ENCODE measurements around the gene IKZF2. TPM values are rescaled to one million over a fixed set of nuclear protein-coding genes. Genes with fewer than 3 reads are reported as not detected.

IKZF2 gene
- total and polyA plus RNA-seq, 10 of the 15 experiments (the other 5 are each of a cell fraction or from before 2014, with no cell fraction given), result 15.2 to 266 (median 87.2) TPM

DNA sequence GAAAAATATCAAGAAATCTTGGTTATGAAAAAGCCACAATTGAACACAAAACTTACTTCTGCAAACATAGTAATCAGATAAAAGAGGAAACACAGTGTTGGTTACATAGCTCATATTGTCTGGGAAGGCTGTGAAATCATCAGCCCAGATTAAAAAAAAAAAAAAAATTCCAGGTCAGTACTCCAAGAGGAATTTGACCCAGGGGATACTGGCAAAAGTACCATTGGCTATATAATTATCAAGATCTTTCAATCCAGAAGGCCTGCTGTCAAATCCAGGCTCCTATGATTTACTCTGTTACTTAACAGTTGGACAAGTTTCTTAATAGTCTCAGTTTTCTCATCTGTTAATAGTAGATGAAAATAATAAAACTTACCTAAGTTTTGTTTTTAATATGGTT is 12.9 kb upstream of the IKZF2 start:
- no peak for ATAC-seq
- Histone ChIP-seq H3K27me3 (replicated peaks in 1 of 2; ENCODE audit: control insufficient read depth in 2 of 2, insufficient read depth in 2 of 2, low read length in 1 of 2) (no peaks in the 10 kb centered on the region), H3K4me1 (ENCODE audit: control insufficient read depth, insufficient read depth, low read length) (peaks cover 35% of the 10 kb centered on the region), H3K9me3 (replicated peaks; ENCODE audit: control insufficient read depth, insufficient read depth, low read length) (peaks cover 2% of the 10 kb centered on the region; the same call in 1 of the 3 replicates), H3K4me2 (ENCODE audit: control insufficient read depth, insufficient read depth) (no peak overlapping the region), H3K27ac (ENCODE audit: control insufficient read depth, insufficient read depth) (peak overlapping the region; percentile 50; the same call in 1 of the 2 replicates), H3K9ac (ENCODE audit: control insufficient read depth, insufficient read depth, low read length) (no peak overlapping the region), H3K79me2 (ENCODE audit: control insufficient read depth, insufficient read depth, low read length) (no peaks in the 10 kb centered on the region), H2AFZ (ENCODE audit: control insufficient read depth, low read depth, low read length) (no peak overlapping the region; the same call in 1 of the 2 replicates), H3K36me3 (ENCODE audit: control insufficient read depth in 2 of 2, insufficient read depth in 2 of 2, low read length in 1 of 2) (no peaks in the 10 kb centered on the region), H3K4me3 (no peak overlapping the region), H4K20me1 (ENCODE audit: control insufficient read depth, insufficient read depth) (no peaks in the 10 kb centered on the region)
- ChIA-PET CTCF (interaction anchor here (0.7 to 2.9 kb wide), 3 partner anchors 11 to 77 kb away, joined by 3 to 16 read pairs (median 5); no protein-coding TSS in a partner anchor), SMC1A (ENCODE audit: uncharacterized antibody, unreplicated experiment) (interaction anchor here (0.9 to 24.8 kb wide), 8 partner anchors 10 to 143 kb away, joined by 3 to 467 read pairs (median 16); partner anchors contain the start of gene IKZF2), POLR2A (interaction anchor here (0.6 to 4.7 kb wide), 7 partner anchors 9 to 472 kb away, joined by 3 to 36 read pairs (median 3); partner anchors contain the start of gene IKZF2), RAD21 (ENCODE audit: unreplicated experiment) (interaction anchor here (0.9 to 27.1 kb wide), 12 partner anchors 9 to 147 kb away, joined by 3 to 540 read pairs (median 4); partner anchors contain the start of gene IKZF2)
- in situ Hi-C loops (cut with MboI) (loop anchor here (5.0 kb wide), 1 partner anchor 63 kb away; no protein-coding TSS in a partner anchor), intact Hi-C loops (cut with micrococcal nuclease; ENCODE audit: unreplicated experiment) (no loop called here)
- no TSS peak for BruUV-seq (replicated peaks)
- no peak for FAIRE-seq
- TF ChIP-seq MXI1 (IDR thresholded peaks at IDR 0.05; ENCODE audit: low read depth, low read length), result no peak
- no peak for TF ChIP-seq SKIL (IDR thresholded peaks at IDR 0.05; ENCODE audit: low read depth, poor library complexity, severe bottlenecking)
- TF ChIP-seq CEBPZ (IDR thresholded peaks at IDR 0.05; ENCODE audit: low read depth, low read length), result no peak
- no peak for TF ChIP-seq JUND (IDR thresholded peaks at IDR 0.05; ENCODE audit: low read depth, low read length)
- TF ChIP-seq KDM1A (IDR thresholded peaks at IDR 0.05; ENCODE audit: borderline replicate concordance), result no peak
- TF ChIP-seq GABPA (IDR thresholded peaks at IDR 0.05; ENCODE audit: low read depth), result no peak
- no peak for TF ChIP-seq POLR2AphosphoS2 (IDR thresholded peaks at IDR 0.05; ENCODE audit: low read depth, low read length)
- TF ChIP-seq HDAC2 (IDR thresholded peaks at IDR 0.05), result no peak
- TF ChIP-seq IRF4 (IDR thresholded peaks at IDR 0.05; ENCODE audit: low read depth, low read length), result no peak
- TF ChIP-seq SIN3A (IDR thresholded peaks at IDR 0.05; ENCODE audit: low read depth, low read length), result no peak
- no peak for TF ChIP-seq SMARCA5 (IDR thresholded peaks at IDR 0.05)
- TF ChIP-seq, protein P1, sequence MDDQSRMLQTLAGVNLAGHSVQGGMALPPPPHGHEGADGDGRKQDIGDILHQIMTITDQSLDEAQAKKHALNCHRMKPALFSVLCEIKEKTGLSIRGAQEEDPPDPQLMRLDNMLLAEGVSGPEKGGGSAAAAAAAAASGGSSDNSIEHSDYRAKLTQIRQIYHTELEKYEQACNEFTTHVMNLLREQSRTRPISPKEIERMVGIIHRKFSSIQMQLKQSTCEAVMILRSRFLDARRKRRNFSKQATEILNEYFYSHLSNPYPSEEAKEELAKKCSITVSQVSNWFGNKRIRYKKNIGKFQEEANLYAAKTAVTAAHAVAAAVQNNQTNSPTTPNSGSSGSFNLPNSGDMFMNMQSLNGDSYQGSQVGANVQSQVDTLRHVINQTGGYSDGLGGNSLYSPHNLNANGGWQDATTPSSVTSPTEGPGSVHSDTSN (IDR thresholded peaks at IDR 0.05; ENCODE audit: insufficient replicate concordance, low read depth, low read length), result no peak
- TF ChIP-seq CREB1 (IDR thresholded peaks at IDR 0.05; ENCODE audit: low read depth), result no peak
- no peak for TF ChIP-seq SP1 (IDR thresholded peaks at IDR 0.05; ENCODE audit: low read depth, low read length)
- TF ChIP-seq RAD51 (IDR thresholded peaks at IDR 0.05), result no peak
- no peak for TF ChIP-seq RFX5 (IDR thresholded peaks at IDR 0.05; ENCODE audit: low read depth, low read length)
- TF ChIP-seq RBBP5 (conservative IDR thresholded peaks at IDR 0.05), result no peak
- no peak for TF ChIP-seq PML (IDR thresholded peaks at IDR 0.05; ENCODE audit: low read length)
- DNase-seq (ENCODE audit: low read depth, low spot score), result no peak

Measured in GM12878 (cell line).